B cell (primary cell): Measurements from ENCODE around the gene NDUFAB1.

Source experiments
- EZH2 ChIP-seq: IDR thresholded peaks from 2 replicates; pipeline ENCODE4 v1.6.1; 2012; ENCODE audit warnings: borderline replicate concordance, low read depth, mild to moderate bottlenecking, moderate library complexity, low read length; ENCODE audit not compliant: insufficient read depth, poor library complexity, severe bottlenecking
- TF ChIP-seq, protein P1 (sequence below): fragments of 200-600 bp; IDR thresholded peaks from one replicate; pipeline ENCODE4 v1.8.0; 2022; ENCODE audit warnings: antibody characterized with exemption, mild to moderate bottlenecking

DNA sequence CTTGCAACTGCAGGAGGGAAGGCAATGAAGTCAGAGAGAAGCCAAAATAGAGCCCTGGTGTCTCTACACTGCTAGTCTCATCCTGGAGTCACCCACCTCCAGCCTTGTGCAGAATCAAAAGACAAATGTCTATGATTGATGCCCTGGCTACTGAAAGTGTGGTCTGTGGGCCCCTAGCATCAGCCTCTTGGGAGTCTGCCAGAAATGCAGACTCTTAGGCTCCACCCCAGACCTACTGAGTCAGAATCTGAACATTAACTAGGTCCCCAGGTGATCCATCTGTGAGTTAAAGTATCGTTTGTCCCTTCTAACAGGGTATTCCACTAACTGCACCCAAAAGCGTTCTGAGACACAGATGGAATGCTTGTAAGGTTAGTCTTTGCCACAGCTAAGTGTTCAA lies 60.2 kb downstream of the NDUFAB1 start:
- TF ChIP-seq, protein P1, sequence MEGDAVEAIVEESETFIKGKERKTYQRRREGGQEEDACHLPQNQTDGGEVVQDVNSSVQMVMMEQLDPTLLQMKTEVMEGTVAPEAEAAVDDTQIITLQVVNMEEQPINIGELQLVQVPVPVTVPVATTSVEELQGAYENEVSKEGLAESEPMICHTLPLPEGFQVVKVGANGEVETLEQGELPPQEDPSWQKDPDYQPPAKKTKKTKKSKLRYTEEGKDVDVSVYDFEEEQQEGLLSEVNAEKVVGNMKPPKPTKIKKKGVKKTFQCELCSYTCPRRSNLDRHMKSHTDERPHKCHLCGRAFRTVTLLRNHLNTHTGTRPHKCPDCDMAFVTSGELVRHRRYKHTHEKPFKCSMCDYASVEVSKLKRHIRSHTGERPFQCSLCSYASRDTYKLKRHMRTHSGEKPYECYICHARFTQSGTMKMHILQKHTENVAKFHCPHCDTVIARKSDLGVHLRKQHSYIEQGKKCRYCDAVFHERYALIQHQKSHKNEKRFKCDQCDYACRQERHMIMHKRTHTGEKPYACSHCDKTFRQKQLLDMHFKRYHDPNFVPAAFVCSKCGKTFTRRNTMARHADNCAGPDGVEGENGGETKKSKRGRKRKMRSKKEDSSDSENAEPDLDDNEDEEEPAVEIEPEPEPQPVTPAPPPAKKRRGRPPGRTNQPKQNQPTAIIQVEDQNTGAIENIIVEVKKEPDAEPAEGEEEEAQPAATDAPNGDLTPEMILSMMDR = no peak
- no peak for TF ChIP-seq EZH2
